K562 (cell line): ENCODE data around the gene CREB3L4. TPM values are rescaled to one million over a fixed set of nuclear protein-coding genes. Genes with fewer than 3 reads are reported as not detected.

ENCODE experiments used
- AFF1 ChIP-seq, 2 experiments: fragments of 450-650 bp; IDR thresholded peaks; 2 replicates each; pipeline ENCODE4 v1.6.1; 2018; ENCODE audit warnings: mild to moderate bottlenecking in 2 of 2, low read depth in 1 of 2; ENCODE audit not compliant: partially characterized antibody in 2 of 2
- CBX3 ChIP-seq, 2 experiments: IDR thresholded peaks; 1 replicate in 1 of 2; 2 replicates in 1 of 2; pipeline ENCODE4 v1.6.1; 2012; ENCODE audit warnings: inconsistent platforms in 2 of 2, low read length in 2 of 2, borderline replicate concordance in 1 of 2, control low read depth in 1 of 2
- E4F1 ChIP-seq: fragments of 250-450 bp; sonication (Bioruptor Pico); IDR thresholded peaks from 2 replicates; pipeline ENCODE4 v1.5.0; 2021; ENCODE audit warnings: mild to moderate bottlenecking, borderline replicate concordance
- FOXM1 ChIP-seq, 2 experiments: fragments of 450-650 bp in 1 of 2; sonication (generic) in 1 of 2; formaldehyde crosslinking in 1 of 2; IDR thresholded peaks; 2 replicates each; pipeline versions ENCODE4 v1.6.1 to v1.9.0; 2017 to 2022; ENCODE audit warnings: low read depth in 2 of 2, mild to moderate bottlenecking in 2 of 2, missing genetic modification reagents in 1 of 2, moderate library complexity in 1 of 2
- GTF2E2 ChIP-seq: fragments of 200-800 bp; sonication (Bioruptor generic); IDR thresholded peaks from 2 replicates; pipeline ENCODE4 v1.6.1; 2016; ENCODE audit warnings: missing genetic modification characterization, missing compliant biosample characterization
- HMG20B ChIP-seq: fragments of 250-450 bp; sonication (Bioruptor Pico); IDR thresholded peaks from 2 replicates; pipeline ENCODE4 v1.5.0; 2021; ENCODE audit warnings: mild to moderate bottlenecking
- PKNOX1 ChIP-seq: fragments of 450-650 bp; IDR thresholded peaks from 2 replicates; pipeline ENCODE4 v1.6.1; 2016
- RCOR1 ChIP-seq, 2 experiments: IDR thresholded peaks; 2 replicates each; pipeline ENCODE4 v1.6.1; 2012; ENCODE audit warnings: low read depth in 2 of 2, low read length in 2 of 2, borderline replicate concordance in 1 of 2, improper control_type of control experiment in 1 of 2
- STAT5A ChIP-seq: IDR thresholded peaks from 2 replicates; pipeline ENCODE4 v1.6.1; 2012; ENCODE audit warnings: low read length, inconsistent platforms, borderline replicate concordance
- TSHZ1 ChIP-seq: fragments of 250-450 bp; sonication (Bioruptor Pico); IDR thresholded peaks from 2 replicates; pipeline ENCODE4 v1.4.0; 2020; ENCODE audit warnings: mild to moderate bottlenecking, moderate library complexity
- ZBTB5 ChIP-seq: fragments of 450-650 bp; IDR thresholded peaks from 2 replicates; pipeline ENCODE4 v1.6.1; 2017; ENCODE audit warnings: antibody characterized with exemption
- ZNF140 ChIP-seq: fragments of 250-450 bp; sonication (Bioruptor Pico); IDR thresholded peaks from 2 replicates; pipeline ENCODE4 v1.8.0; 2021; ENCODE audit warnings: moderate library complexity, mild to moderate bottlenecking, inconsistent platforms
- polyA plus RNA-seq, 8 experiments: library from polyadenylated mRNA; depleted of rRNA in 4 of 8; stranded (reverse) in 5 of 8; unstranded in 3 of 8; fragments of >200 nt; fragmentation: Nextera tagmentation in 2 of 8; fragmentation: Illumina TruSeq in 1 of 8; extraction: Ambion mirVana in 2 of 8; extraction: Trizol in 1 of 8; gene quantifications; 2 replicates each; pipeline versions ENCODE4 v1.2.1 to v1.2.3, GENCODE V29; 2011 to 2014; ENCODE audit warnings: inconsistent platforms in 1 of 8, missing spikeins in 1 of 8
- total RNA-seq, 7 experiments: library from RNA; depleted of rRNA in 6 of 7; stranded (reverse); fragments of >200 nt in 6 of 7; fragmentation: Illumina TruSeq in 2 of 7; extraction: Trizol in 2 of 7; gene quantifications; 2 replicates each; pipeline versions ENCODE4 v1.2.1 to v1.2.3, GENCODE V29; 2011 to 2021; ENCODE audit warnings: low replicate concordance in 1 of 7

CREB3L4 gene
- total and polyA plus RNA-seq, 9 of the 15 experiments (the other 6 are each of a cell fraction or from before 2014, with no cell fraction given): 9.9 to 18.6 (median 13.9) TPM

- TF ChIP-seq CBX3 (IDR thresholded peaks at IDR 0.05; ENCODE audit: borderline replicate concordance in 1 of 2, low read length in 2 of 2) (peak in 1 of 2 experiments; percentile 44; a peak in 1 of 3 replicates), ZNF140 (CRISPR knock-in tag) (no peak), ZBTB5 (no peak), TSHZ1 (CRISPR knock-in tag) (no peak), E4F1 (CRISPR knock-in tag) (no peak), STAT5A (no peak), FOXM1 (IDR thresholded peaks at IDR 0.05; ENCODE audit: low read depth) (no peak), FOXM1 (CRISPR knock-in tag; IDR thresholded peaks at IDR 0.05; ENCODE audit: low read depth) (no peak), AFF1 (IDR thresholded peaks at IDR 0.05; ENCODE audit: low read depth in 1 of 2, partially characterized antibody in 2 of 2) (peak in 1 of 2 experiments; percentile 22), HMG20B (CRISPR knock-in tag) (no peak), PKNOX1 (no peak), RCOR1 (IDR thresholded peaks at IDR 0.05; ENCODE audit: borderline replicate concordance in 1 of 2, low read depth in 2 of 2, low read length in 2 of 2) (peak in 1 of 2 experiments; percentile 62; a peak in 2 of 4 replicates), GTF2E2 (tag) (no peak)
Measured at GRCh38 chr1:153946622-153947241, 21.0 kb upstream of the CREB3L4 start, which contains the start of gene DENND4B (continued).
